Mesodermal cell (in vitro differentiated cells): ENCODE data around the gene NUDT19.

Experiments used
- H3K27ac ChIP-seq: 2 replicates; pipeline ENCODE4 v1.7.0; 2013; ENCODE audit warnings: mild to moderate bottlenecking, low read depth, low read length, moderate library complexity; ENCODE audit not compliant: severe bottlenecking
- H3K36me3 ChIP-seq: 2 replicates; pipeline ENCODE4 v1.7.1; 2013; ENCODE audit warnings: mild to moderate bottlenecking, low read length, moderate library complexity; ENCODE audit not compliant: control insufficient read depth, insufficient read depth
- H3K4me1 ChIP-seq: one replicate; pipeline ENCODE4 v1.7.1; 2013; ENCODE audit warnings: mild to moderate bottlenecking, low read length; ENCODE audit not compliant: insufficient read depth, control insufficient read depth, poor library complexity, severe bottlenecking
- H3K4me3 ChIP-seq: 2 replicates; pipeline ENCODE4 v1.7.0; 2013; ENCODE audit warnings: low read length, control low read depth, mild to moderate bottlenecking; ENCODE audit not compliant: insufficient read depth, poor library complexity, severe bottlenecking; ENCODE audit errors: extremely low read depth
- H3K9me3 ChIP-seq: 2 replicates; pipeline ENCODE4 v1.7.1; 2013; ENCODE audit warnings: mild to moderate bottlenecking, low read length, moderate library complexity; ENCODE audit not compliant: control insufficient read depth
- WGBS, 2 experiments: methylation state at CpG; one replicate each; pipeline ENCODE4 v1.1.5; 2013; ENCODE audit warnings: missing lambda C conversion rate in 2 of 2; ENCODE audit not compliant: insufficient coverage in 2 of 2; 5-methylcytosine and 5-hydroxymethylcytosine counted together

NUDT19 gene

DNA sequence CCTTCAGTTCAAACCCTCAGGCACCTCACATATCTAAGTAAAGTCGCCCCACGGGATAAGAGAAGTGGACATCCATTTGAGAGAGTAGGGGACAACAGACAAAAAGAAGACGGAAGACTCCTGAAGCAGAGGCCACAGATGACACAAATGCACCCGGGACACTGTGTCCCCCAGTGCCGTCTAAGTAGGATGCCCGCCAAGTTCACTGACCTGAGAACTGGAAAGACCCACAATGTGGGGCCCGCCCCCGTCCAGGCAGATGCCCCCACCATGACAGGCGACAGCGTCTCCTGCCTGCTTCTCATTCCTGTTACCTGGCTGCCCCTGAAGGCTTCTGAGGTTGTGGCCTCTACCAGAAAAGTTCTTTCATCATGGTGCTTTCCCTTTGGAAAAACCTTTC lies 33.5 kb upstream of the NUDT19 start:
- no peaks in the 10 kb centered on the region for H3K4me1 ChIP-seq
- H3K27ac ChIP-seq: no peak overlapping the region
- H3K9me3 ChIP-seq: no peaks in the 10 kb centered on the region
- H3K36me3 ChIP-seq: peaks cover 24% of the 10 kb centered on the region
- 88 to 96% methylated on average over 6 to 8 of the region's 10 CpGs for WGBS, 2 experiments
- no peak overlapping the region for H3K4me3 ChIP-seq

DNA sequence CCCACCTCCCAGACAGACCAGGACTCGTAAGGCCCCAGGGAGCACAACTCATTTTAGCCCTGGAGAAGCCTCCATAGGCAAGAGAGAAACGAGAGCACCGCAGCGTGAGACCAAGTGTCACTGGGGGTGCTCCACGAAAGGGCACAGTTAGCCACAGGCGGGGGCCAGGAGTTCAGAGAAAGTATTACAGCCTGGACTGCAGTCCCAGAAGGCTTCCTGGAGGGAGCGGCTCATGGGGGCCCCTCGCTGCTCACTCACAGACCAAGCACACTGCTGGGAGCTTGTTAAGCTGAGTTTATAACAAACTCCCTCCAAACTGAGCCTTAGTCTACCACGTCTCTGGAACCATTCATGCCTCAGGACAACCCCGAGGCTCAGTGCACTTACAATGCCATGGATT lies 33.1 kb upstream of the NUDT19 start:
- H3K4me1 ChIP-seq: no peaks in the 10 kb centered on the region
- H3K27ac ChIP-seq: no peak overlapping the region
- H3K36me3 ChIP-seq: peaks cover 24% of the 10 kb centered on the region
- no peaks in the 10 kb centered on the region for H3K9me3 ChIP-seq
- no peak overlapping the region for H3K4me3 ChIP-seq
- WGBS, 2 experiments: 80 to 89% methylated on average over 10 of the region's 10 CpGs

DNA sequence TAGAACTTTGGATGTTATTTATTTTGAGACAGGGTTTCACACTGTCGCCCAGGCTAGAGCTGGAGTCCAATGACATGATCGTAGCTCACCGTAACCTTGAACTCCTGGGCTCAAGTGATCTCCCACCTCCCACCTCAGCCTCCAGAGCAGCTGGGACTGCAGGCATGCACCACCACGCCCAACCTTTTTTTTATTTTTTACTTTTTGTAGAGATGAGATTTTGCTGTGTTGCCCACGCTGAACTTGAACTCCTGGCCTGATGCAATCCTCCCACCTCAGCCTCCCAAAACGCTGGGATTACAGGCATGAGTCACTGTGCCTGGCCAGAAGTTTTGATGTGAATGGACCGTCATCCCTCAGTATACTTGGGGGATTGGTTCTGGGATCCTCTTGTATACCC lies 30.3 kb upstream of the NUDT19 start:
- WGBS, 2 experiments: 70 to 92% methylated on average over 4 to 5 of the region's 7 CpGs
- Histone ChIP-seq H3K9me3 (no peaks in the 10 kb centered on the region), H3K4me1 (no peaks in the 10 kb centered on the region), H3K27ac (no peak overlapping the region), H3K4me3 (no peak overlapping the region), H3K36me3 (peaks cover 22% of the 10 kb centered on the region)

DNA sequence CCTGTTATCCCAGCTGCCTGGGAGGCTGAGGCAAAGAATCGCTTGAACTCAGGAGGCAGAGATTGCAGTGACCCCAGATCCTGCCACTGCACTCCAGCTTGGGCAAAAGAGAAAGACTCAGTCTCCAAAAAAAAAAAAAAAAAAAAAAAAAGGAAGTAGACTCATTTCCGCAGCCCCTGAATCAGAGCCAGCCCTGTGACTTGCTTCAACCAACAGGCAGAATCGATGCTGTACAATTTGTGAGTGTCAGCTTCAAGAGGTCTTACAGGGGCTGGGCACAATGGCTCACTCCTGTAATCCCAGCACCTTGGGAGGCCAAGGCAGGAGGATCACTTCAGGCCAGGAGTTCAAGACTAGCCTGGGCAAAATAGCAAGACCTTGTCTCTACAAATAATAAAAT lies 29.4 kb upstream of the NUDT19 start:
- H3K4me1 ChIP-seq: no peaks in the 10 kb centered on the region
- H3K27ac ChIP-seq: no peak overlapping the region
- H3K9me3 ChIP-seq: no peaks in the 10 kb centered on the region
- H3K36me3 ChIP-seq: peaks cover 23% of the 10 kb centered on the region
- no peak overlapping the region for H3K4me3 ChIP-seq
- 43 to 100% methylated on average over 1 to 2 of the region's 3 CpGs for WGBS, 2 experiments

DNA sequence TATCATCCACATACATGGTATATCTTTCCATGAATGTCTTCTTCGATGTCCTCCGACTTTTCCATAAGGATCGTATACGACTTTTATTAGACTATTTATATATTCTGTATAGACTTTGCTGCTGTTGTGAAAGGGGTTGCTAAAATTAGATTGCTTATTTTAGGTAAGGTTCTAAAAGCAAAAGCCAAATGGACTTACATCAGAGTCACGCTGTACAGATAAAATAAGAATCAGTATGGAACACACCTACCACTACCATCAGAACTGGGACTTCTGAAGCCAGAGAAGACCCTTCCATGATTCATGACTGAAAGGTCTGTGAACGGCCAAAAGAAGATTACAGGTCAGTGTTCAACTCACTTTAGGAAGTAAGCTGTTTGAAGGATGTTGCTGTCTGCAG lies 25.5 kb upstream of the NUDT19 start:
- no peak overlapping the region for H3K27ac ChIP-seq
- H3K9me3 ChIP-seq: no peaks in the 10 kb centered on the region
- WGBS, 2 experiments: 100% methylated on average over 1 of the region's 6 CpGs; no CpG with 5 or more reads in 1 of the 2 experiments
- H3K4me1 ChIP-seq: no peaks in the 10 kb centered on the region
- no peak overlapping the region for H3K4me3 ChIP-seq
- peaks cover 5% of the 10 kb centered on the region for H3K36me3 ChIP-seq

GRCh38 chr19:32669310-32669709 lies 22.3 kb upstream of the NUDT19 start:
- H3K36me3 ChIP-seq: peaks cover 5% of the 10 kb centered on the region
- no peaks in the 10 kb centered on the region for H3K4me1 ChIP-seq
- H3K27ac ChIP-seq: no peak overlapping the region
- WGBS, 2 experiments: 89 to 95% methylated on average over 3 of the region's 3 CpGs
- H3K4me3 ChIP-seq: no peak overlapping the region
- no peaks in the 10 kb centered on the region for H3K9me3 ChIP-seq

- H3K27ac ChIP-seq: no peak overlapping the region
- WGBS, 2 experiments: 85 to 89% methylated on average over 11 to 12 of the region's 14 CpGs
- H3K4me3 ChIP-seq: no peak overlapping the region
Measured at GRCh38 chr19:32671883-32672593, 19.6 kb upstream of the NUDT19 start.

GRCh38 chr19:32672841-32673240 lies 18.8 kb upstream of the NUDT19 start:
- H3K27ac ChIP-seq: no peak overlapping the region
- H3K4me3 ChIP-seq: no peak overlapping the region
- no peaks in the 10 kb centered on the region for H3K9me3 ChIP-seq
- H3K36me3 ChIP-seq: no peaks in the 10 kb centered on the region
- 83 to 100% methylated on average over 2 to 3 of the region's 3 CpGs for WGBS, 2 experiments
- H3K4me1 ChIP-seq: no peaks in the 10 kb centered on the region

More at GRCh38 chr19:32671883-32672593, 19.6 kb upstream of the NUDT19 start:
- peaks cover 2% of the 10 kb centered on the region for H3K36me3 ChIP-seq
- H3K9me3 ChIP-seq: no peaks in the 10 kb centered on the region
- H3K4me1 ChIP-seq: no peaks in the 10 kb centered on the region

DNA sequence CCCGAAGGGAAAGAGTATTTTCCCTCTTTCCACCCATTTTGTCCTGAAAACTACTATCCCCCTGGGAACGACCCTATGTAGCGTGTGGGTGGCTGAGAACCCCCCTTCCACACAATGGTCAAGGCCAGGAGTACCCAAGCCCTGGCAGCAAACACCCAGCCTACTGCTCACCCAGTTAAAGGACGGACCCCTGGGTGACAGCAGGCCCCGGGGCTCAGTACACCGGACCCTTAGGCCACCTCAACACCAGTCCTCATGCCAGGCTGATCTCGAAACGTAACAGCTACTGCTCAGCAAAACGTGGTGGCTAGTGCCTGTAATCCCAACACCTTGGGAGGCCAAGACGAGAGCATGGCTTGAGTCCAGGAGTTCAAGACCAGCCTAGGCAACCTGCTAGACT lies 18.0 kb upstream of the NUDT19 start:
- H3K4me3 ChIP-seq: peak overlapping the region; percentile 76
- H3K9me3 ChIP-seq: no peaks in the 10 kb centered on the region
- no peaks in the 10 kb centered on the region for H3K4me1 ChIP-seq
- WGBS, 2 experiments: 93 to 97% methylated on average over 6 to 10 of the region's 10 CpGs
- H3K36me3 ChIP-seq: no peaks in the 10 kb centered on the region
- H3K27ac ChIP-seq: no peak overlapping the region

- 2 to 3% methylated on average over 44 to 61 of the region's 67 CpGs for WGBS, 2 experiments
- Histone ChIP-seq H3K4me1 (no peaks in the 10 kb centered on the region), H3K36me3 (no peaks in the 10 kb centered on the region), H3K4me3 (peak overlapping the region; percentile 76), H3K27ac (no peak overlapping the region), H3K9me3 (no peaks in the 10 kb centered on the region)
Measured at GRCh38 chr19:32674153-32674930, 17.3 kb upstream of the NUDT19 start.
